Breast epithelium (tissue), 3 donors: ENCODE data around the gene TENT4A.

Experiments used
- CTCF ChIP-seq, 3 donors: fragments of 450-650 bp; IDR thresholded peaks; one replicate each; pipeline ENCODE4 v1.5.1; 2016 to 2017; ENCODE audit warnings: antibody characterized with exemption in 3 of 3, mild to moderate bottlenecking in 3 of 3, moderate library complexity in 3 of 3
- POLR2A ChIP-seq: fragments of 450-650 bp; IDR thresholded peaks from one replicate; pipeline ENCODE4 v1.6.1; 2016; ENCODE audit warnings: antibody characterized with exemption, mild to moderate bottlenecking, moderate library complexity

GRCh38 chr5:6714226-6715041 is 1.2 kb downstream of the TENT4A start:
- TF ChIP-seq POLR2A (no peak), CTCF (IDR thresholded peaks at IDR 0.05) (no peak)
